ENCODE measurements around the gene SMARCA2.

SMARCA2 gene

GRCh38 chr9:2227144-2227867 lies 212.2 kb downstream of the SMARCA2 start:
- no peak for DNase-seq

- DNase-seq = no peak
Observed at GRCh38 chr9:2228132-2228531, 213.0 kb downstream of the SMARCA2 start.

GRCh38 chr9:2228641-2229040 lies 213.5 kb downstream of the SMARCA2 start:
- no peak for DNase-seq

- no peak for DNase-seq
Observed at GRCh38 chr9:2229109-2229721, 214.1 kb downstream of the SMARCA2 start.

- no peak for DNase-seq
Observed at GRCh38 chr9:2230362-2230761, 215.2 kb downstream of the SMARCA2 start.

GRCh38 chr9:2231101-2231500 lies 216.0 kb downstream of the SMARCA2 start:
- DNase-seq = no peak

GRCh38 chr9:2231829-2232228 lies 216.7 kb downstream of the SMARCA2 start:
- DNase-seq = no peak

- no peak for DNase-seq
Observed at GRCh38 chr9:2233274-2233673, 218.1 kb downstream of the SMARCA2 start.

GRCh38 chr9:2234371-2234893 lies 219.3 kb downstream of the SMARCA2 start:
- no peak for DNase-seq

- DNase-seq = no peak
Observed at GRCh38 chr9:2235623-2236022, 220.5 kb downstream of the SMARCA2 start.

- DNase-seq = no peak
Observed at GRCh38 chr9:2236850-2237249, 221.7 kb downstream of the SMARCA2 start.

- no peak for DNase-seq
Observed at GRCh38 chr9:2241461-2241835, 226.3 kb downstream of the SMARCA2 start.

- DNase-seq = peak; percentile 59
Observed at GRCh38 chr9:2241836-2242741, 226.9 kb downstream of the SMARCA2 start.

- DNase-seq = no peak
Observed at GRCh38 chr9:2242831-2243330, 227.7 kb downstream of the SMARCA2 start.

Data from stimulated activated CD4-positive, alpha-beta T cell treated with anti-CD3 and anti-CD28 coated beads, Interleukin-4, amount 100 ng/mL, for 1 hour (primary cell).